HepG2 (cell line): Measurements from ENCODE around the gene POLR3H. TPM values are rescaled to one million over a fixed set of nuclear protein-coding genes. Genes with fewer than 3 reads are reported as not detected.

Source experiments
- MAFG ChIP-seq: sonication (generic); formaldehyde crosslinking; IDR thresholded peaks from 2 replicates; pipeline ENCODE4 v1.5.1; 2020; ENCODE audit warnings: mild to moderate bottlenecking, missing genetic modification reagents
- PAX8 ChIP-seq: sonication (generic); formaldehyde crosslinking; IDR thresholded peaks from 2 replicates; pipeline ENCODE4 v1.8.0; 2022; ENCODE audit warnings: mild to moderate bottlenecking, missing genetic modification reagents, borderline replicate concordance
- PHF5A ChIP-seq: IDR thresholded peaks from one replicate; pipeline ENCODE4 v1.6.1; 2018; ENCODE audit warnings: low read depth, missing genetic modification reagents; ENCODE audit not compliant: unreplicated experiment
- ZNF792 ChIP-seq: IDR thresholded peaks from 2 replicates; pipeline ENCODE4 v1.6.1; 2016
- polyA plus RNA-seq, 8 experiments: library from polyadenylated mRNA; depleted of rRNA in 3 of 8; stranded (reverse) in 7 of 8; unstranded in 1 of 8; fragments of >200 nt; fragmentation: Illumina TruSeq in 4 of 8; extraction: Trizol in 4 of 8; gene quantifications; 2 replicates each; pipeline versions ENCODE4 v1.2.1 to v1.2.3, GENCODE V29; 2011 to 2016; ENCODE audit warnings: low read depth in 4 of 8, missing spikeins in 1 of 8, mixed read lengths in 1 of 8; ENCODE audit not compliant: insufficient read depth in 1 of 8
- total RNA-seq, 5 experiments: library from RNA; depleted of rRNA; stranded (reverse); fragments of >200 nt; fragmentation: Illumina TruSeq; extraction: Trizol; gene quantifications; 2 replicates each; pipeline ENCODE4 v1.2.3, GENCODE V29; 2016; ENCODE audit warnings: low read depth in 1 of 5
- TF ChIP-seq, protein P1 (sequence below): sonication (generic); formaldehyde crosslinking; IDR thresholded peaks from 2 replicates; pipeline ENCODE4 v1.4.0; 2020; ENCODE audit warnings: mild to moderate bottlenecking, missing genetic modification reagents
- TF ChIP-seq, protein P2 (sequence below): sonication (generic); IDR thresholded peaks from 2 replicates; pipeline ENCODE4 v1.6.1; 2016; ENCODE audit warnings: low read depth, borderline replicate concordance
- TF ChIP-seq, protein P3 (sequence below): sonication (generic); formaldehyde crosslinking; IDR thresholded peaks from 2 replicates; pipeline ENCODE4 v1.4.0; 2020; ENCODE audit warnings: missing genetic modification reagents, borderline replicate concordance
- TF ChIP-seq, protein P4 (sequence below): sonication (generic); formaldehyde crosslinking; IDR thresholded peaks from 2 replicates; pipeline ENCODE4 v1.4.0; 2020; ENCODE audit warnings: missing genetic modification reagents
- TF ChIP-seq, protein P5 (sequence below): sonication (generic); formaldehyde crosslinking; IDR thresholded peaks from 2 replicates; pipeline ENCODE4 v1.4.0; 2020; ENCODE audit warnings: missing genetic modification reagents

POLR3H gene
- total and polyA plus RNA-seq, 2 of the 13 experiments (the other 11 are each of a cell fraction or from before 2014, with no cell fraction given) = 10.3 to 28.6 TPM

DNA sequence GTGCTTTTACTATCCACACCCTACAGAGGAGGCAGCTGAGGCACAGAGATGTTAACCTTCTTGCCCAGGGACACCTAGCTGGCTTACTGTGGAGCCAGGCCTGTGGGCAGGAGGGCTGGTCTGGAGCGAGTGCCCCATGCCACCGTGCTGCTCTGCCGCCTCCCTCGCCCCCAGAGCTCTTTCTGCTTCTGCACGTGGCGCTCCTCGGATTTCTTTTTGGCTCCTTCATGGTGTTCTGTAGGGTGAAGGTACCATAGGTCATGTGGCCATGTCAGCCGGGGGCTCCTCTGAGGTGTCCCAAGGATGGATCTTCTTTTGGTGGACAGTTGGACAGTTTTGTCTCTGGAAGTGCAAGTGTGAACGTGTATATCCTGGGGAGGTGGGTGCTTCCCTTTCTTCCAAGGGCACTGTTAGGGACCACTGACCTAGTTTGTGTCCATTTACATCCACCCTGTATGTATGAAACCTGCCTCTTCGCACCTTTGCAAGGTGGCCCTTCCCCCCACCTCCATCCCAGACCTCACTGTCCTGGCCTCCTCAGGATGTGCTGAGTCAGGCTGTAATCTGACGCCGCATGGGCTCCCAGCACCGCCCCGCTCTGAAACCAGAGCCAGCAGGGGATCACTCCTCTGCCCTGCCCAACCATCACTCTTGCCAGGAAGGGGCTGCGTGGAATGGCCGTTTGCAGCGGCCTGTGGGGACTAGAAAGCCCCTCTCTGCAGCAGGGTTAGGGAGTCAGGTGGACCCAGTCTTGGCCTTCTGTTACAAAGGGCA is 31.7 kb downstream of the POLR3H start (continued):
- TF ChIP-seq, protein P1, sequence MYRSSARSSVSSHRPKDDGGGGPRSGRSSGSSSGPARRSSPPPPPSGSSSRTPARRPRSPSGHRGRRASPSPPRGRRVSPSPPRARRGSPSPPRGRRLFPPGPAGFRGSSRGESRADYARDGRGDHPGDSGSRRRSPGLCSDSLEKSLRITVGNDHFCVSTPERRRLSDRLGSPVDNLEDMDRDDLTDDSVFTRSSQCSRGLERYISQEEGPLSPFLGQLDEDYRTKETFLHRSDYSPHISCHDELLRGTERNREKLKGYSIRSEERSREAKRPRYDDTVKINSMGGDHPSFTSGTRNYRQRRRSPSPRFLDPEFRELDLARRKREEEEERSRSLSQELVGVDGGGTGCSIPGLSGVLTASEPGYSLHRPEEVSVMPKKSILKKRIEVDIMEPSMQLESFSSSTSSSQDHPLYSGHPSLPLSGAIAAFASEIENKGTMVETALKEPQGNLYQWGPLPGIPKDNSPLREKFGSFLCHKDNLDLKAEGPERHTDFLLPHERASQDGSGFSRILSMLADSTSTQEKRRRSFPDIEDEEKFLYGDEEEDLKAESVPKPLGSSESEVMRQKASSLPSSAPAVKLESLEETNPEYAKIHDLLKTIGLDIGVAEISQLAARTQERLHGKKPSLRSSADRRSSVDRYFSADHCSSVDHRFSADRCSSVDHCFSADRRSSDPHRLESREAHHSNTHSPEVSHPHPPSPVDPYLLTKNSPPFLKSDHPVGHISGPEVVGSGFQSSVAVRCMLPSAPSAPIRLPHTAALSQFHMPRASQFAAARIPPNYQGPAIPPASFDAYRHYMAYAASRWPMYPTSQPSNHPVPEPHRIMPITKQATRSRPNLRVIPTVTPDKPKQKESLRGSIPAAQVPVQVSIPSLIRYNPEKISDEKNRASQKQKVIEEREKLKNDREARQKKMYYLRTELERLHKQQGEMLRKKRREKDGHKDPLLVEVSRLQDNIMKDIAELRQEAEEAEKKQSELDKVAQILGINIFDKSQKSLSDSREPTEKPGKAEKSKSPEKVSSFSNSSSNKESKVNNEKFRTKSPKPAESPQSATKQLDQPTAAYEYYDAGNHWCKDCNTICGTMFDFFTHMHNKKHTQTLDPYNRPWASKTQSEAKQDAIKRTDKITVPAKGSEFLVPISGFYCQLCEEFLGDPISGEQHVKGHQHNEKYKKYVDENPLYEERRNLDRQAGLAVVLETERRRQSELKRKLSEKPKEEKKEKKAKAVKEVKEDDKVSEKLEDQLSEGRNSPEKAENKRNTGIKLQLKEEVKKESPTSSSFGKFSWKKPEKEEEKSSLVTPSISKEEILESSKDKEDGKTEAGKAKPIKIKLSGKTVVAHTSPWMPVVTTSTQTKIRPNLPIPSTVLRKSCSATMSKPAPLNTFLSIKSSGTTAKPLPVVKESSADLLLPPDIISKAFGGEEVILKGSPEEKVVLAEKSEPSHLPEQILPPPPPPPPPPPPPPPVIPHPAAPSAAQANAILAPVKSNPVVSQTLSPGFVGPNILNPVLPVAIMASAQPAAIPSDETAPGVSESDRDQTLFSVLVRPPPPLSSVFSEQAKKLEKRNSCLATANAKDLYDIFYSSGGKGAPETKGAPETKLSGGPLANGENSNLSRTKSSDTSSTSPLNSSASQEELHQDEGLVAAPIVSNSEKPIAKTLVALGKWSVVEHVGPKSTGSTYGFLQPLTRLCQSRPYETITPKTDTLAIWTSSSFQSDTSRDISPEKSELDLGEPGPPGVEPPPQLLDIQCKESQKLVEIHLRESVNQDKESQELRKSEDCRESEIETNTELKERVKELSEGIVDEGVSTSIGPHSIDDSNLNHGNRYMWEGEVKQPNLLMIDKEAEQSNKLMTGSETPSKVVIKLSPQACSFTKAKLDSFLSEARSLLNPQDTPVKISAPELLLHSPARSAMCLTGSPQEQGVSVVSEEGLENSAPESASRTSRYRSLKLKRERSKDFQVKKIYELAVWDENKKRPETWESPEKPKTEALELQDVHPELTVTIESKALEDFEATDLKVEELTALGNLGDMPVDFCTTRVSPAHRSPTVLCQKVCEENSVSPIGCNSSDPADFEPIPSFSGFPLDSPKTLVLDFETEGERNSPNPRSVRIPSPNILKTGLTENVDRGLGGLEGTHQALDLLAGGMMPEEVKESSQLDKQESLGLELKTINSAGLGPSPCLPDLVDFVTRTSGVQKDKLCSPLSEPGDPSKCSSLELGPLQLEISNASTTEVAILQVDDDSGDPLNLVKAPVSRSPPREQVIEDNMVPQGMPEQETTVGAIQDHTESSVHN (CRISPR knock-in tag) = no peak
- TF ChIP-seq, protein P2, sequence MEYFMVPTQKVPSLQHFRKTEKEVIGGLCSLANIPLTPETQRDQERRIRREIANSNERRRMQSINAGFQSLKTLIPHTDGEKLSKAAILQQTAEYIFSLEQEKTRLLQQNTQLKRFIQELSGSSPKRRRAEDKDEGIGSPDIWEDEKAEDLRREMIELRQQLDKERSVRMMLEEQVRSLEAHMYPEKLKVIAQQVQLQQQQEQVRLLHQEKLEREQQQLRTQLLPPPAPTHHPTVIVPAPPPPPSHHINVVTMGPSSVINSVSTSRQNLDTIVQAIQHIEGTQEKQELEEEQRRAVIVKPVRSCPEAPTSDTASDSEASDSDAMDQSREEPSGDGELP = peak; percentile 12; the same call in 1 of the 2 replicates
- no peak for TF ChIP-seq ZNF792 (CRISPR knock-in tag)
- TF ChIP-seq, protein P3, sequence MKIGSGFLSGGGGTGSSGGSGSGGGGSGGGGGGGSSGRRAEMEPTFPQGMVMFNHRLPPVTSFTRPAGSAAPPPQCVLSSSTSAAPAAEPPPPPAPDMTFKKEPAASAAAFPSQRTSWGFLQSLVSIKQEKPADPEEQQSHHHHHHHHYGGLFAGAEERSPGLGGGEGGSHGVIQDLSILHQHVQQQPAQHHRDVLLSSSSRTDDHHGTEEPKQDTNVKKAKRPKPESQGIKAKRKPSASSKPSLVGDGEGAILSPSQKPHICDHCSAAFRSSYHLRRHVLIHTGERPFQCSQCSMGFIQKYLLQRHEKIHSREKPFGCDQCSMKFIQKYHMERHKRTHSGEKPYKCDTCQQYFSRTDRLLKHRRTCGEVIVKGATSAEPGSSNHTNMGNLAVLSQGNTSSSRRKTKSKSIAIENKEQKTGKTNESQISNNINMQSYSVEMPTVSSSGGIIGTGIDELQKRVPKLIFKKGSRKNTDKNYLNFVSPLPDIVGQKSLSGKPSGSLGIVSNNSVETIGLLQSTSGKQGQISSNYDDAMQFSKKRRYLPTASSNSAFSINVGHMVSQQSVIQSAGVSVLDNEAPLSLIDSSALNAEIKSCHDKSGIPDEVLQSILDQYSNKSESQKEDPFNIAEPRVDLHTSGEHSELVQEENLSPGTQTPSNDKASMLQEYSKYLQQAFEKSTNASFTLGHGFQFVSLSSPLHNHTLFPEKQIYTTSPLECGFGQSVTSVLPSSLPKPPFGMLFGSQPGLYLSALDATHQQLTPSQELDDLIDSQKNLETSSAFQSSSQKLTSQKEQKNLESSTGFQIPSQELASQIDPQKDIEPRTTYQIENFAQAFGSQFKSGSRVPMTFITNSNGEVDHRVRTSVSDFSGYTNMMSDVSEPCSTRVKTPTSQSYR = peak; percentile 83
- TF ChIP-seq, protein P4, sequence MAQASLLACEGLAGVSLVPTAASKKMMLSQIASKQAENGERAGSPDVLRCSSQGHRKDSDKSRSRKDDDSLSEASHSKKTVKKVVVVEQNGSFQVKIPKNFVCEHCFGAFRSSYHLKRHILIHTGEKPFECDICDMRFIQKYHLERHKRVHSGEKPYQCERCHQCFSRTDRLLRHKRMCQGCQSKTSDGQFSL = no peak
- no peak for TF ChIP-seq PHF5A (CRISPR knock-in tag)
- TF ChIP-seq MAFG (CRISPR knock-in tag) = peak; percentile 85; the same call in 1 of the 2 replicates
- TF ChIP-seq PAX8 (CRISPR knock-in tag) = no peak
- TF ChIP-seq, protein P5, sequence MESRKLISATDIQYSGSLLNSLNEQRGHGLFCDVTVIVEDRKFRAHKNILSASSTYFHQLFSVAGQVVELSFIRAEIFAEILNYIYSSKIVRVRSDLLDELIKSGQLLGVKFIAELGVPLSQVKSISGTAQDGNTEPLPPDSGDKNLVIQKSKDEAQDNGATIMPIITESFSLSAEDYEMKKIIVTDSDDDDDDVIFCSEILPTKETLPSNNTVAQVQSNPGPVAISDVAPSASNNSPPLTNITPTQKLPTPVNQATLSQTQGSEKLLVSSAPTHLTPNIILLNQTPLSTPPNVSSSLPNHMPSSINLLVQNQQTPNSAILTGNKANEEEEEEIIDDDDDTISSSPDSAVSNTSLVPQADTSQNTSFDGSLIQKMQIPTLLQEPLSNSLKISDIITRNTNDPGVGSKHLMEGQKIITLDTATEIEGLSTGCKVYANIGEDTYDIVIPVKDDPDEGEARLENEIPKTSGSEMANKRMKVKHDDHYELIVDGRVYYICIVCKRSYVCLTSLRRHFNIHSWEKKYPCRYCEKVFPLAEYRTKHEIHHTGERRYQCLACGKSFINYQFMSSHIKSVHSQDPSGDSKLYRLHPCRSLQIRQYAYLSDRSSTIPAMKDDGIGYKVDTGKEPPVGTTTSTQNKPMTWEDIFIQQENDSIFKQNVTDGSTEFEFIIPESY (CRISPR knock-in tag) = peak; percentile 41; the same call in 1 of the 2 replicates
